HPDE6-E6E7 (cell line): ENCODE data around the gene FAM53B.

ENCODE experiments used
- DNase-seq: peaks from one replicate; pipeline ENCODE4 v3.0.0; 2011; ENCODE audit warnings: missing footprints; ENCODE audit errors: extremely low spot score

Gene FAM53B

GRCh38 chr10:124648131-124648475 lies 96.1 kb downstream of the FAM53B start:
- DNase-seq = no peak

- DNase-seq = no peak
These were observed 96.6 kb downstream of the FAM53B start for GRCh38 chr10:124647421-124648130.

GRCh38 chr10:124646483-124647352 lies 97.5 kb downstream of the FAM53B start:
- no peak for DNase-seq

- DNase-seq = no peak
These were observed 98.6 kb downstream of the FAM53B start for GRCh38 chr10:124645467-124646095.

GRCh38 chr10:124644771-124645415 lies 99.3 kb downstream of the FAM53B start:
- no peak for DNase-seq

- no peak for DNase-seq
These were observed 99.9 kb downstream of the FAM53B start for GRCh38 chr10:124644236-124644635.

- DNase-seq = no peak
These were observed 100.7 kb downstream of the FAM53B start for GRCh38 chr10:124643330-124644009.

GRCh38 chr10:124642088-124642710 lies 102.0 kb downstream of the FAM53B start:
- DNase-seq = no peak

GRCh38 chr10:124641282-124642087 lies 102.7 kb downstream of the FAM53B start:
- no peak for DNase-seq

GRCh38 chr10:124640538-124641231 lies 103.5 kb downstream of the FAM53B start:
- no peak for DNase-seq

- DNase-seq = no peak
These were observed 104.1 kb downstream of the FAM53B start for GRCh38 chr10:124640056-124640455.

GRCh38 chr10:124639646-124640045 lies 104.5 kb downstream of the FAM53B start:
- DNase-seq = no peak

GRCh38 chr10:124639206-124639605 lies 105.0 kb downstream of the FAM53B start:
- no peak for DNase-seq

- no peak for DNase-seq
These were observed 106.4 kb downstream of the FAM53B start for GRCh38 chr10:124637746-124638145.

GRCh38 chr10:124637091-124637700 lies 107.0 kb downstream of the FAM53B start:
- DNase-seq = no peak

- no peak for DNase-seq
These were observed 107.7 kb downstream of the FAM53B start for GRCh38 chr10:124636271-124636995.

GRCh38 chr10:124632566-124632965 lies 111.6 kb downstream of the FAM53B start:
- DNase-seq = peak; percentile 71

- peak; percentile 58 for DNase-seq
These were observed 112.1 kb downstream of the FAM53B start for GRCh38 chr10:124632064-124632531.
